ENCODE data around the gene GNAL.

Gene GNAL

DNA sequence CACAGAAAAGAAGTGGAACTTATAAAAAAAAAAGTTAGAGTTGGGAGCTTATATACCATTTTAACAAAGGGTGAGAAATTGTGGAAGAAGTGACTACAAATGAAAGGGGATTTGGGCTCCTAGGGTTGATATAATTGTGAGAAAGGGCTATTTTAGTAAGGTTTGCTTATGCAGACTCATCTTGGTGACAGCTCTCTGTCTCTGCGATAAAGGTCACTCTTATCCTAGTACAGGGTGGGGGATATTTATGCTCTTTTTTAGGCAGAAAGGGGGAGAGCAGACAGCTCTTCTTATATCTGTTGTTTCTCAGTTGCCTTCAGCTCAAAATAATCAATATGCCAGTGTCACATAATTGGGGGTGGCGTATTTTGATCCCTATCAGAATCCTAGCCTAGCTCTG lies 130.9 kb downstream of the GNAL start:
- Histone ChIP-seq H2BK15ac (ENCODE audit: low read depth, poor library complexity, severe bottlenecking) (no peak overlapping the region), H2AK5ac (ENCODE audit: low read length, severe bottlenecking) (no peak overlapping the region), H2BK5ac (ENCODE audit: low read depth, low read length, poor library complexity, severe bottlenecking) (no peak overlapping the region), H2BK120ac (ENCODE audit: low read depth, low read length) (no peak overlapping the region), H3K14ac (ENCODE audit: low read length in 2 of 2) (no peak overlapping the region), H3K23ac (ENCODE audit: low read length in 2 of 2) (no peak overlapping the region), H3K9me3 (ENCODE audit: control insufficient read depth, low read length) (no peaks in the 10 kb centered on the region), H3K36me3 (ENCODE audit: control insufficient read depth in 1 of 2, insufficient read depth in 2 of 2, low read depth in 1 of 2, low read length in 2 of 2) (no peaks in the 10 kb centered on the region), H3K4ac (ENCODE audit: low read depth in 1 of 2, low read length in 2 of 2) (no peak overlapping the region), H2AFZ (ENCODE audit: low read depth, low read length) (no peak overlapping the region), H3K79me1 (replicated peaks; ENCODE audit: low read length, poor library complexity, severe bottlenecking) (no peaks in the 10 kb centered on the region), H3K9ac (ENCODE audit: low read length) (no peak overlapping the region), H4K8ac (ENCODE audit: low read length) (no peak overlapping the region), H4K91ac (ENCODE audit: low read length) (no peak overlapping the region), H3K18ac (ENCODE audit: low read depth in 1 of 2, low read length in 2 of 2) (no peak overlapping the region), H3K27me3 (ENCODE audit: control insufficient read depth in 1 of 2, insufficient read depth in 1 of 2, low read length in 2 of 2) (no peaks in the 10 kb centered on the region), H3K4me3 (ENCODE audit: insufficient read depth in 1 of 2, low read depth in 1 of 2, low read length in 2 of 2) (no peak overlapping the region), H3K4me2 (ENCODE audit: low read length, poor library complexity, severe bottlenecking) (no peak overlapping the region), H3K4me1 (ENCODE audit: control insufficient read depth, insufficient read depth, low read depth, low read length) (no peaks in the 10 kb centered on the region), H2BK12ac (ENCODE audit: low read length in 2 of 2) (no peak overlapping the region), H3K27ac (ENCODE audit: low read length, poor library complexity, severe bottlenecking) (no peak overlapping the region)
- DNase-seq = no peak
- 92% methylated on average over 2 of the region's 2 CpGs for WGBS

DNA sequence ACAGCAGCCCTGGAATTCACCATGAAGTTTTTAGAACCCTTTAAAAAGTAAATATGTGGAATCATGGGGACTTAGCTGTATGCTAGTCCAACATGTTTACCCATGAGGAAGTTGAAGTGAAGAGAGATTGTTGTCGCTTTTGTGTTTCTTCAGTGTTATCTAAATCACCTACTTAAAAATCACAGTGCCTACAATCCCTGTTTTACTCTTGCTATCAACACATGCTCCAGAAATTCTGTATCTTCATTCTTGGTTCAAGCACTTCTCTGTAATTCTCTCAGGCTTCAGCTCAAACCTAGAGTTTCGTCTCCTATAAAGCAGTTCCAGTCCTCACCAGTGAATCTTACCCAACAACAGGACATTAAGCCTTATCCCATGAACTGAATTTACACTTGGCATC lies 131.6 kb downstream of the GNAL start:
- 74% methylated on average over 2 of the region's 2 CpGs for WGBS

GRCh38 chr18:11821208-11821607 lies 132.1 kb downstream of the GNAL start:
- H2BK5ac ChIP-seq (ENCODE audit: low read depth, low read length, poor library complexity, severe bottlenecking) = no peak overlapping the region
- no peaks in the 10 kb centered on the region for H3K9me3 ChIP-seq (ENCODE audit: control insufficient read depth, low read length)
- no peak for DNase-seq
- H3K27ac ChIP-seq (ENCODE audit: low read length, poor library complexity, severe bottlenecking) = no peak overlapping the region
- no peak overlapping the region for H2BK12ac ChIP-seq (ENCODE audit: low read length in 2 of 2)
- no peak overlapping the region for H2BK120ac ChIP-seq (ENCODE audit: low read depth, low read length)
- H4K8ac ChIP-seq (ENCODE audit: low read length) = no peak overlapping the region
- no peak overlapping the region for H3K4ac ChIP-seq (ENCODE audit: low read depth in 1 of 2, low read length in 2 of 2)
- H3K79me1 ChIP-seq (replicated peaks; ENCODE audit: low read length, poor library complexity, severe bottlenecking) = no peaks in the 10 kb centered on the region
- no peak overlapping the region for H2AK5ac ChIP-seq (ENCODE audit: low read length, severe bottlenecking)
- H4K91ac ChIP-seq (ENCODE audit: low read length) = no peak overlapping the region
- H3K23ac ChIP-seq (ENCODE audit: low read length in 2 of 2) = no peak overlapping the region
- H3K18ac ChIP-seq (ENCODE audit: low read depth in 1 of 2, low read length in 2 of 2) = no peak overlapping the region
- H2AFZ ChIP-seq (ENCODE audit: low read depth, low read length) = no peak overlapping the region
- no peak overlapping the region for H3K4me3 ChIP-seq (ENCODE audit: insufficient read depth in 1 of 2, low read depth in 1 of 2, low read length in 2 of 2)
- no peak overlapping the region for H3K4me2 ChIP-seq (ENCODE audit: low read length, poor library complexity, severe bottlenecking)
- no peak overlapping the region for H2BK15ac ChIP-seq (ENCODE audit: low read depth, poor library complexity, severe bottlenecking)
- H3K14ac ChIP-seq (ENCODE audit: low read length in 2 of 2) = no peak overlapping the region
- H3K36me3 ChIP-seq (ENCODE audit: control insufficient read depth in 1 of 2, insufficient read depth in 2 of 2, low read depth in 1 of 2, low read length in 2 of 2) = no peaks in the 10 kb centered on the region
- H3K9ac ChIP-seq (ENCODE audit: low read length) = no peak overlapping the region
- 95% methylated on average over 6 of the region's 7 CpGs for WGBS
- H3K4me1 ChIP-seq (ENCODE audit: control insufficient read depth, insufficient read depth, low read depth, low read length) = no peaks in the 10 kb centered on the region
- no peaks in the 10 kb centered on the region for H3K27me3 ChIP-seq (ENCODE audit: control insufficient read depth in 1 of 2, insufficient read depth in 1 of 2, low read length in 2 of 2)

More for the DNA sequence above, 131.6 kb downstream of the GNAL start:
- no peak overlapping the region for H3K27ac ChIP-seq (ENCODE audit: low read length, poor library complexity, severe bottlenecking)
- no peaks in the 10 kb centered on the region for H3K27me3 ChIP-seq (ENCODE audit: control insufficient read depth in 1 of 2, insufficient read depth in 1 of 2, low read length in 2 of 2)
- no peak for DNase-seq
- H2AK5ac ChIP-seq (ENCODE audit: low read length, severe bottlenecking) = no peak overlapping the region
- no peak overlapping the region for H2BK5ac ChIP-seq (ENCODE audit: low read depth, low read length, poor library complexity, severe bottlenecking)
- H3K9me3 ChIP-seq (ENCODE audit: control insufficient read depth, low read length) = no peaks in the 10 kb centered on the region
- H3K23ac ChIP-seq (ENCODE audit: low read length in 2 of 2) = no peak overlapping the region
- no peak overlapping the region for H4K8ac ChIP-seq (ENCODE audit: low read length)
- no peak overlapping the region for H3K18ac ChIP-seq (ENCODE audit: low read depth in 1 of 2, low read length in 2 of 2)
- H2AFZ ChIP-seq (ENCODE audit: low read depth, low read length) = no peak overlapping the region
- H3K4ac ChIP-seq (ENCODE audit: low read depth in 1 of 2, low read length in 2 of 2) = no peak overlapping the region
- H2BK12ac ChIP-seq (ENCODE audit: low read length in 2 of 2) = no peak overlapping the region
- H3K14ac ChIP-seq (ENCODE audit: low read length in 2 of 2) = no peak overlapping the region
- no peak overlapping the region for H2BK120ac ChIP-seq (ENCODE audit: low read depth, low read length)
- no peak overlapping the region for H2BK15ac ChIP-seq (ENCODE audit: low read depth, poor library complexity, severe bottlenecking)
- no peak overlapping the region for H4K91ac ChIP-seq (ENCODE audit: low read length)
- H3K36me3 ChIP-seq (ENCODE audit: control insufficient read depth in 1 of 2, insufficient read depth in 2 of 2, low read depth in 1 of 2, low read length in 2 of 2) = no peaks in the 10 kb centered on the region
- H3K9ac ChIP-seq (ENCODE audit: low read length) = no peak overlapping the region
- no peak overlapping the region for H3K4me2 ChIP-seq (ENCODE audit: low read length, poor library complexity, severe bottlenecking)
- no peaks in the 10 kb centered on the region for H3K79me1 ChIP-seq (replicated peaks; ENCODE audit: low read length, poor library complexity, severe bottlenecking)
- H3K4me3 ChIP-seq (ENCODE audit: insufficient read depth in 1 of 2, low read depth in 1 of 2, low read length in 2 of 2) = no peak overlapping the region
- H3K4me1 ChIP-seq (ENCODE audit: control insufficient read depth, insufficient read depth, low read depth, low read length) = no peaks in the 10 kb centered on the region

- no peaks in the 10 kb centered on the region for H3K4me1 ChIP-seq (ENCODE audit: control insufficient read depth, insufficient read depth, low read depth, low read length)
- no peak overlapping the region for H2BK15ac ChIP-seq (ENCODE audit: low read depth, poor library complexity, severe bottlenecking)
- no peaks in the 10 kb centered on the region for H3K27me3 ChIP-seq (ENCODE audit: control insufficient read depth in 1 of 2, insufficient read depth in 1 of 2, low read length in 2 of 2)
- H3K14ac ChIP-seq (ENCODE audit: low read length in 2 of 2) = no peak overlapping the region
- no peak overlapping the region for H2AFZ ChIP-seq (ENCODE audit: low read depth, low read length)
- no peak overlapping the region for H2BK5ac ChIP-seq (ENCODE audit: low read depth, low read length, poor library complexity, severe bottlenecking)
- H3K4me3 ChIP-seq (ENCODE audit: insufficient read depth in 1 of 2, low read depth in 1 of 2, low read length in 2 of 2) = no peak overlapping the region
- H3K9me3 ChIP-seq (ENCODE audit: control insufficient read depth, low read length) = no peaks in the 10 kb centered on the region
- H3K4me2 ChIP-seq (ENCODE audit: low read length, poor library complexity, severe bottlenecking) = no peak overlapping the region
- H4K91ac ChIP-seq (ENCODE audit: low read length) = no peak overlapping the region
- no peak overlapping the region for H3K18ac ChIP-seq (ENCODE audit: low read depth in 1 of 2, low read length in 2 of 2)
- no peak for DNase-seq
- H2BK120ac ChIP-seq (ENCODE audit: low read depth, low read length) = no peak overlapping the region
- no peak overlapping the region for H2BK12ac ChIP-seq (ENCODE audit: low read length in 2 of 2)
- no peak overlapping the region for H2AK5ac ChIP-seq (ENCODE audit: low read length, severe bottlenecking)
- no peak overlapping the region for H3K4ac ChIP-seq (ENCODE audit: low read depth in 1 of 2, low read length in 2 of 2)
- H3K23ac ChIP-seq (ENCODE audit: low read length in 2 of 2) = no peak overlapping the region
- H3K36me3 ChIP-seq (ENCODE audit: control insufficient read depth in 1 of 2, insufficient read depth in 2 of 2, low read depth in 1 of 2, low read length in 2 of 2) = no peaks in the 10 kb centered on the region
- no peak overlapping the region for H4K8ac ChIP-seq (ENCODE audit: low read length)
- H3K9ac ChIP-seq (ENCODE audit: low read length) = no peak overlapping the region
- no peak overlapping the region for H3K27ac ChIP-seq (ENCODE audit: low read length, poor library complexity, severe bottlenecking)
- no peaks in the 10 kb centered on the region for H3K79me1 ChIP-seq (replicated peaks; ENCODE audit: low read length, poor library complexity, severe bottlenecking)
- WGBS = 96% methylated on average over 39 of the region's 40 CpGs
These were observed 132.7 kb downstream of the GNAL start for GRCh38 chr18:11821643-11822237.

Measured in mesenchymal stem cell (in vitro differentiated cells and primary cell).